ENCODE data around the gene DHX36. TPM values are rescaled to one million over a fixed set of nuclear protein-coding genes. Genes with fewer than 3 reads are reported as not detected.

DHX36 gene
- total RNA-seq, 2 donors from 2014 or later = 83.0 to 93.4 TPM

GRCh38 chr3:154252759-154253638 is 71.3 kb downstream of the DHX36 start:
- Mint-ChIP-seq H3K27ac (no peak overlapping the region), H3K27me3 (no peaks in the 10 kb centered on the region), H3K4me3 (no peak overlapping the region), H3K4me1 (ENCODE audit: low read depth in 2 of 2) (peaks cover 0 to 2% of the 10 kb centered on the region in 2 donors), H3K36me3 (peaks cover 34% of the 10 kb centered on the region), H3K9me3 (no peaks in the 10 kb centered on the region)
- DNase-seq (ENCODE audit: low spot score) (peak; percentile 70), ATAC-seq (peak in 1 of 2 donors; percentile 72)

GRCh38 chr3:154251610-154252009 is 72.7 kb downstream of the DHX36 start:
- ATAC-seq (no peak), DNase-seq (ENCODE audit: low spot score) (no peak)
- H3K4me3 Mint-ChIP-seq = no peak overlapping the region
- H3K9me3 Mint-ChIP-seq = no peaks in the 10 kb centered on the region
- no peaks in the 10 kb centered on the region for H3K27me3 Mint-ChIP-seq
- H3K4me1 Mint-ChIP-seq (ENCODE audit: low read depth in 2 of 2) = peaks cover 0 to 2% of the 10 kb centered on the region in 2 donors
- peaks cover 35% of the 10 kb centered on the region for H3K36me3 Mint-ChIP-seq
- H3K27ac Mint-ChIP-seq = no peak overlapping the region

DNA sequence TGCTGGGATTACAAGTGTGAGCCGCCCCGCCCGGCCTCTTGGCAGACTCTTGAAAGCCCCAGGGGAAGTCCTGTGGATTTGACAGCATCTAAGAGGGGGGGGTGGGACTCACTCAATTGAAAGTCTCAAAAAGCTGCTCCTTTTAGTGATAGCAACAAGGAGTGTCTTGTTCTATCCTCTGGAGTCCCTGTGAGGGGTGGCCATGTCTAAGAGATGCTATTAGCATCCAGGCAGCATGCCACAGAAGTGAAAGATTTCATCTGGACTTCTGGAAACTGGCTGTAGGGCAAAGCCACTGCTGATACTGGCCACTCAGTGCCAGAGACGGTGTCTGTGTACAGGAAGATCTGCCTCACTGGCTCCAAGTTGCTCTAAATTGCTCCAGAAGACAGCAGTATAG is 74.0 kb downstream of the DHX36 start:
- Mint-ChIP-seq H3K4me3 (no peak overlapping the region), H3K27me3 (no peaks in the 10 kb centered on the region), H3K36me3 (peaks cover 35% of the 10 kb centered on the region), H3K9me3 (no peaks in the 10 kb centered on the region), H3K27ac (no peak overlapping the region), H3K4me1 (ENCODE audit: low read depth in 2 of 2) (peaks cover 0 to 2% of the 10 kb centered on the region in 2 donors)
- DNase-seq (ENCODE audit: low spot score) (no peak), ATAC-seq (no peak)

DNA sequence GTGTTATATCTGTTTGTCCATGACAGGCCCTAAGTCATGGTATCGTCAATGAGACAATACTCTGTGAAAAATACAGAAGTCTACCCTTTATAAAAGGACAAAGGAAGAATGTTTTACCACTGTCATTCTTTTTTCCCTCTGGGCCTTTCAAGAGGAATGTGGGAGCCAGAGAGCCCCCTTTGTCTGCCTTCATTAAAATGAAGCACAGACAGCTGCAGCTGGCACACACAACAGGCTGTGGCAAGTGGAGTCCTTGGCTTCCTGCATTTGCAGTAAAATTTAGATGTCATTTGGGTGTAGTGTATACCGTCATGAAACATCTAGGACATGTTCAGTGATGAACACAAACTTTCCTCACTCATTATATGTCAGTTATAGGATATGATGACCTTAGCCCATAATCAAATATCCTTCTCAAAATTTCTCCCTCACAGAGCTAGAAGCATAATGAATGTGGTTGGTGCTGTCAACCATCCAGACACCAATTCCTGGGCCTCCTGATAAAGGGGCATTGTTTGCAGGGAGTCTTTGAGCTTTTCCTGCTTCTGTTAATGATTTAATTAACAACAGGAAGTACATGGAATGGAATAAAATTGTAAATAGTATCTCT is 76.4 kb downstream of the DHX36 start:
- Mint-ChIP-seq H3K27me3 (no peaks in the 10 kb centered on the region), H3K27ac (no peak overlapping the region), H3K36me3 (peaks cover 27% of the 10 kb centered on the region), H3K9me3 (no peaks in the 10 kb centered on the region), H3K4me3 (no peak overlapping the region), H3K4me1 (ENCODE audit: low read depth in 2 of 2) (peaks cover 0 to 1% of the 10 kb centered on the region in 2 donors)
- ATAC-seq (no peak), DNase-seq (ENCODE audit: low spot score) (no peak)

GRCh38 chr3:154244644-154245043 is 79.6 kb downstream of the DHX36 start:
- Mint-ChIP-seq H3K4me1 (ENCODE audit: low read depth in 2 of 2) (no peaks in the 10 kb centered on the region), H3K9me3 (no peaks in the 10 kb centered on the region), H3K27me3 (peaks cover 0 to under 1% of the 10 kb centered on the region in 2 donors), H3K36me3 (peaks cover 16% of the 10 kb centered on the region), H3K27ac (no peak overlapping the region), H3K4me3 (no peak overlapping the region)
- no peak for DNase-seq (ENCODE audit: low spot score)
- no peak for ATAC-seq

- no peak overlapping the region for H3K27ac Mint-ChIP-seq
- H3K4me3 Mint-ChIP-seq = no peak overlapping the region
- peaks cover 11 to 13% of the 10 kb centered on the region in 2 donors for H3K27me3 Mint-ChIP-seq
- peaks cover 16% of the 10 kb centered on the region for H3K36me3 Mint-ChIP-seq
- no peaks in the 10 kb centered on the region for H3K9me3 Mint-ChIP-seq
- ATAC-seq (no peak), DNase-seq (ENCODE audit: low spot score) (no peak)
- H3K4me1 Mint-ChIP-seq (ENCODE audit: low read depth in 2 of 2) = no peaks in the 10 kb centered on the region
Measured at GRCh38 chr3:154243353-154243752, 80.9 kb downstream of the DHX36 start.

GRCh38 chr3:154242766-154243165 is 81.5 kb downstream of the DHX36 start:
- H3K9me3 Mint-ChIP-seq = no peaks in the 10 kb centered on the region
- no peaks in the 10 kb centered on the region for H3K4me1 Mint-ChIP-seq (ENCODE audit: low read depth in 2 of 2)
- no peak overlapping the region for H3K27ac Mint-ChIP-seq
- no peak overlapping the region for H3K4me3 Mint-ChIP-seq
- no peak for DNase-seq (ENCODE audit: low spot score)
- ATAC-seq = no peak
- H3K36me3 Mint-ChIP-seq = peaks cover 16% of the 10 kb centered on the region
- peaks cover 13 to 18% of the 10 kb centered on the region in 2 donors for H3K27me3 Mint-ChIP-seq

DNA sequence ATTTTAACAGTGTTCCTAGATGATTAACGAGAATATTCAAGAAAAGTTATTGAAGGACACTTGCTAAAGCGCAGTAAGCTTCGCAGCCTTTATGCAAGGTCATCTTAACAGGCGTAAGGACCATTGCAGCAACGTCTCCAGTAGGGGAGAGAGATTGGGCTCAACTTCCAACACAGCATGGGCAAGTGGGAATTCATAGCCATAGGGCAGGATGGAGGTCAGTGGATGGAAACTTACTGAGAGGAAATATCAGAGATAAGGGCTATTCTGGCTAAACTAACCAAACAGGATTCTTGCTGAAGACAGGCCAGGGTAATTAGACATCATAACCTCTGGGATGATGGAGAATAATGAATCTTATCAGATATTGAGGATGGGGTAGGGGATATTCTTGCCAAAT is 82.8 kb downstream of the DHX36 start:
- Mint-ChIP-seq H3K4me1 (ENCODE audit: low read depth in 2 of 2) (no peaks in the 10 kb centered on the region), H3K27ac (no peak overlapping the region), H3K4me3 (no peak overlapping the region), H3K27me3 (peaks cover 13 to 24% of the 10 kb centered on the region in 2 donors), H3K36me3 (peaks cover 6% of the 10 kb centered on the region), H3K9me3 (no peaks in the 10 kb centered on the region)
- DNase-seq (ENCODE audit: low spot score) = no peak
- ATAC-seq = no peak

- no peaks in the 10 kb centered on the region for H3K9me3 Mint-ChIP-seq
- H3K36me3 Mint-ChIP-seq = no peaks in the 10 kb centered on the region
- ATAC-seq = no peak
- no peak for DNase-seq (ENCODE audit: low spot score)
- no peak overlapping the region for H3K27ac Mint-ChIP-seq
- no peaks in the 10 kb centered on the region for H3K4me1 Mint-ChIP-seq (ENCODE audit: low read depth in 2 of 2)
- H3K4me3 Mint-ChIP-seq = no peak overlapping the region
- H3K27me3 Mint-ChIP-seq = peaks cover 17 to 30% of the 10 kb centered on the region in 2 donors
Measured at GRCh38 chr3:154240235-154240634, 84.1 kb downstream of the DHX36 start.

- DNase-seq (ENCODE audit: low spot score) (no peak), ATAC-seq (no peak)
- Mint-ChIP-seq H3K4me1 (ENCODE audit: low read depth in 2 of 2) (no peaks in the 10 kb centered on the region), H3K9me3 (no peaks in the 10 kb centered on the region), H3K36me3 (no peaks in the 10 kb centered on the region), H3K4me3 (no peak overlapping the region), H3K27ac (no peak overlapping the region), H3K27me3 (peaks cover 25 to 37% of the 10 kb centered on the region in 2 donors)
Measured at GRCh38 chr3:154236331-154236730, 88.0 kb downstream of the DHX36 start.

- ATAC-seq = no peak
- Mint-ChIP-seq H3K27me3 (peaks cover 25 to 37% of the 10 kb centered on the region in 2 donors), H3K36me3 (no peaks in the 10 kb centered on the region), H3K27ac (no peak overlapping the region), H3K4me3 (no peak overlapping the region), H3K4me1 (ENCODE audit: low read depth in 2 of 2) (no peaks in the 10 kb centered on the region), H3K9me3 (no peaks in the 10 kb centered on the region)
- DNase-seq (ENCODE audit: low spot score) = no peak
Measured at GRCh38 chr3:154235330-154235729, 89.0 kb downstream of the DHX36 start.

DNA sequence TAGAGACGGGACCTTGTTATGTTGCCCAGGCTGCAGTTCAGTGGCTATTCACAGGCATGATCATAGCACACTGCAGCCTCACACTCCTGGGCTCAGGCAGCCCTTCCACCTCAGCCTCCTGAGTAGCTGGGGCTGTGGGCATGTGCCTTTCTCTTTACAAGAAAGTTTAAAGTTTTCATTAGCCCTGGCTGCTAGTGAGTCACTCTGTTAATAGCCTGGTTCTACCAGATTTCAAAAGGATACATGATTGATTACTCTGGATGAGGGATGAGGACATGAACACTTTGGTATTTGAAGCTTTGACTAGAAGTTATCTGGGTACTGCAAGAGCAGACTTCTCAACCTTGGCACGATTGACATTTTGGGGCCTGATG is 95.1 kb downstream of the DHX36 start:
- ATAC-seq (no peak), DNase-seq (ENCODE audit: low spot score) (no peak)
- Mint-ChIP-seq H3K4me1 (ENCODE audit: low read depth in 2 of 2) (no peaks in the 10 kb centered on the region), H3K27me3 (peaks cover 5 to 7% of the 10 kb centered on the region in 2 donors), H3K36me3 (no peaks in the 10 kb centered on the region), H3K27ac (no peak overlapping the region), H3K4me3 (no peak overlapping the region), H3K9me3 (no peaks in the 10 kb centered on the region)

DNA sequence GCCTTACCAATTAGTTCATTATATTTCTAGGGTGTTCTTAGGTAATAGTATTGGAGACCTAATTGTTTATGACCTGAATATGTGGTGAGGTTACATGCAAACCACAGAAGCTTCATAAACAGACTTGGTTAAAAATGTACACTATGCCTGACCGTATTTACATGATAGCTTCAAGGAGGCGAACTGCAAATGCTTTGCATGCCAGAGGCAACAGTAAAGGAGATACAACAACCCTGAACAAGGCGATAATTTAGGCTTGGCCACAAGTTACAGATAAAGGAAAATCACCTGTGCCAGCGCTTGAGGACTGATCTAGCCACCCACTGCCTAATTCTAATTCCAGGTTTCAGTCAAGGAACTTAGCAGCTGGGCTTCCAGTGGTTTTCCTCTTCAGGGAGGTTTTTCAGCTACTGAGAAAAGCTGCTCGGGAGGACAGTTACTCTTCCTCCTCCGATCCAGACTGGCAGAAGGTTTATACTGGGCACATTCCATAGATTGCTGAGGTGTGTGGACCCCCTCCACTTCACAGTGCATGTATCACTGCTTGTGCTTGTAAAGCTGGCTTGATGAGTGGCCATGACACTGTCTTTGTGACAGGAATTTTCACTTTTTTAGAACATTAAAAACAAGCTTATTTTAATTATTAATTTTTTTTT is 95.6 kb downstream of the DHX36 start:
- Mint-ChIP-seq H3K27ac (no peak overlapping the region), H3K9me3 (no peaks in the 10 kb centered on the region), H3K36me3 (no peaks in the 10 kb centered on the region), H3K4me3 (no peak overlapping the region), H3K27me3 (peaks cover 5 to 7% of the 10 kb centered on the region in 2 donors), H3K4me1 (ENCODE audit: low read depth in 2 of 2) (no peaks in the 10 kb centered on the region)
- ATAC-seq = no peak
- DNase-seq (ENCODE audit: low spot score) = no peak

DNA sequence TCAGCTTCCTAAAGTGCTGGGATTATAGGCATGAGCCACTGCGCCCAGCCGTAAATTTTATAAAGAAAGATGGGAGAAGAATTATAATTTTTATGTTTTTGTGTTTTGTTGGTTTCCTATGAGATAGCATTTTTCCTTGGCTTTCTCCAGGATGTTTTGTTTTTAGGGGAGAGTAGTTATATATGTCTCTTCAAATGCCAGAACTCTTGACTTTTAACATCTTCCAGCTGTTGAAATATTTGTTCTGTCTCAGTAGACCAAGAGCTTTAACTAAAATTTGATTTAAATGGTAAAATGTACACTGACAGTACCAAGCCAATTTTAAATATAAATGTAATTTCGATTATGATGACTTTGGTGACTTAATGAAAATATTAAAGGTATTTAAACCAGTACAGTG is 96.8 kb downstream of the DHX36 start:
- H3K9me3 Mint-ChIP-seq = no peaks in the 10 kb centered on the region
- no peaks in the 10 kb centered on the region for H3K27me3 Mint-ChIP-seq
- DNase-seq (ENCODE audit: low spot score) (no peak), ATAC-seq (no peak)
- H3K27ac Mint-ChIP-seq = no peak overlapping the region
- H3K4me3 Mint-ChIP-seq = no peak overlapping the region
- H3K4me1 Mint-ChIP-seq (ENCODE audit: low read depth in 2 of 2) = no peaks in the 10 kb centered on the region
- H3K36me3 Mint-ChIP-seq = no peaks in the 10 kb centered on the region
